ENCODE measurements around the gene ATP1A3. TPM values are rescaled to one million over a fixed set of nuclear protein-coding genes. Genes with fewer than 3 reads are reported as not detected.
"Not testable (repeated sequence)": the region's sequence is repeated elsewhere in the genome, so short reads cannot be mapped to it uniquely, and the experiment has no call there.

The ATP1A3 gene
- 1 to 10 TPM; 3.4 to 6.2 TPM for total RNA-seq
- polyA plus RNA-seq = 1 to 10 TPM; 2.8 to 4.9 (median 2.8) TPM
- 0.25 to 1.5 (median 0.62) reads per million in 6 experiments for total RNA-seq

- peak; percentile 77 to 83 for ATAC-seq
- Mint-ChIP-seq H3K4me3 (peak within 1 kb of the TSS; percentile 76 to 95 (median 88)), H3K27me3 (peaks cover 25 to 38% (median 28%) of the 10 kb centered on the region in 5 donors), H3K9me3 (peaks cover 0 to 9% (median 0%) of the 10 kb centered on the region in 9 donors), H3K4me1 (peaks cover 24 to 42% (median 37%) of the 10 kb centered on the region in 4 donors), H3K36me3 (peaks cover 0 to 2% (median 0%) of the 10 kb centered on the region in 3 donors), H3K27ac (peak within 1 kb of the TSS; percentile 17 to 94 (median 90))
- POLR2A ChIA-PET = interaction anchor here (0.6 kb wide), 2 partner anchors 462 to 864 kb away, joined by 3 to 4 read pairs; no protein-coding TSS in a partner anchor
- DNase-seq = peak; percentile 44 to 74 (median 60)
These were observed at the start of gene ATP1A3 for GRCh38 chr19:41993612-41994483. TSS of gene ATP1A3 (minus strand) at chr19:41994230. CDS start at chr19:41994076, 154 bp downstream.

GRCh38 chr19:42042455-42043170 is 48.6 kb upstream of the ATP1A3 start:
- no peaks in the 10 kb centered on the region for H3K4me1 Mint-ChIP-seq
- no peaks in the 10 kb centered on the region for H3K9me3 Mint-ChIP-seq
- POLR2A ChIA-PET = no interaction called here
- H3K4me3 Mint-ChIP-seq = no peak overlapping the region
- H3K36me3 Mint-ChIP-seq = no peaks in the 10 kb centered on the region
- peak overlapping the region in 1 of 10 donors; percentile 43 for H3K27ac Mint-ChIP-seq
- DNase-seq (no peak), ATAC-seq (no peak)
- peaks cover 0 to 5% (median 0%) of the 10 kb centered on the region in 5 donors for H3K27me3 Mint-ChIP-seq

- H3K36me3 Mint-ChIP-seq, DNase-seq, H3K4me1 Mint-ChIP-seq, ATAC-seq, H3K27ac Mint-ChIP-seq, H3K27me3 Mint-ChIP-seq, H3K9me3 Mint-ChIP-seq, POLR2A ChIA-PET, H3K4me3 Mint-ChIP-seq: not testable (repeated sequence)
These were observed 46.5 kb upstream of the ATP1A3 start for GRCh38 chr19:42040491-42040890.

- Mint-ChIP-seq H3K4me1 (no peaks in the 10 kb centered on the region), H3K4me3 (no peak overlapping the region), H3K27me3 (peaks cover 0 to 5% (median 0%) of the 10 kb centered on the region in 5 donors), H3K27ac (no peak overlapping the region), H3K9me3 (no peaks in the 10 kb centered on the region), H3K36me3 (no peaks in the 10 kb centered on the region)
- no peak for DNase-seq
- ATAC-seq = no peak
- POLR2A ChIA-PET = no interaction called here
These were observed 46.0 kb upstream of the ATP1A3 start for GRCh38 chr19:42040031-42040430.

GRCh38 chr19:42038666-42039065 is 44.6 kb upstream of the ATP1A3 start:
- Mint-ChIP-seq H3K27me3 (peaks cover 0 to 5% (median 0%) of the 10 kb centered on the region in 5 donors), H3K9me3 (no peaks in the 10 kb centered on the region), H3K36me3 (no peaks in the 10 kb centered on the region), H3K27ac (peak overlapping the region in 1 of 10 donors; percentile 46), H3K4me1 (peaks cover 5 to 7% (median 6%) of the 10 kb centered on the region in 4 donors), H3K4me3 (no peak overlapping the region)
- no peak for ATAC-seq
- DNase-seq = no peak
- POLR2A ChIA-PET = no interaction called here

- POLR2A ChIA-PET = no interaction called here
- Mint-ChIP-seq H3K27me3 (peaks cover 0 to 8% (median 2%) of the 10 kb centered on the region in 5 donors), H3K9me3 (no peaks in the 10 kb centered on the region), H3K4me3 (no peak overlapping the region), H3K36me3 (no peaks in the 10 kb centered on the region), H3K27ac (no peak overlapping the region), H3K4me1 (peaks cover 5 to 7% (median 6%) of the 10 kb centered on the region in 4 donors)
- no peak for ATAC-seq
- no peak for DNase-seq
These were observed 43.6 kb upstream of the ATP1A3 start for GRCh38 chr19:42037649-42038048.

- POLR2A ChIA-PET = interaction anchor here (0.9 kb wide), 1 partner anchor 76 kb away, joined by 3 read pairs; the partner anchor contains the start of gene RABAC1
- DNase-seq (peak; percentile 38 to 83 (median 58)), ATAC-seq (peak; percentile 82 to 83)
- not testable (repeated sequence) for H3K9me3 Mint-ChIP-seq, H3K4me1 Mint-ChIP-seq, H3K36me3 Mint-ChIP-seq, H3K4me3 Mint-ChIP-seq
- H3K27me3 Mint-ChIP-seq = peaks cover 0 to 10% (median 2%) of the 10 kb centered on the region in 5 donors
- H3K27ac Mint-ChIP-seq = peak overlapping the region in 1 of 10 donors; percentile 9
These were observed 40.8 kb upstream of the ATP1A3 start for GRCh38 chr19:42034640-42035391.

- H3K36me3 Mint-ChIP-seq = no peaks in the 10 kb centered on the region
- H3K27me3 Mint-ChIP-seq = peaks cover 2 to 6% (median 4%) of the 10 kb centered on the region in 5 donors
- ATAC-seq = no peak
- no peaks in the 10 kb centered on the region for H3K9me3 Mint-ChIP-seq
- H3K4me3 Mint-ChIP-seq = no peak overlapping the region
- POLR2A ChIA-PET = interaction anchor here (0.5 kb wide), 1 partner anchor 191 kb away, joined by 3 read pairs; no protein-coding TSS in a partner anchor
- H3K4me1 Mint-ChIP-seq = peaks cover 5 to 7% (median 6%) of the 10 kb centered on the region in 4 donors
- H3K27ac Mint-ChIP-seq = no peak overlapping the region
- no peak for DNase-seq
These were observed 39.4 kb upstream of the ATP1A3 start for GRCh38 chr19:42033413-42033812.

- DNase-seq (no peak), ATAC-seq (no peak)
- Mint-ChIP-seq H3K36me3 (no peaks in the 10 kb centered on the region), H3K4me1 (peaks cover 5 to 7% (median 6%) of the 10 kb centered on the region in 4 donors), H3K4me3 (no peak overlapping the region), H3K27me3 (peaks cover 2 to 11% (median 5%) of the 10 kb centered on the region in 5 donors), H3K9me3 (no peaks in the 10 kb centered on the region), H3K27ac (no peak overlapping the region)
- POLR2A ChIA-PET = no interaction called here
These were observed 38.4 kb upstream of the ATP1A3 start for GRCh38 chr19:42032431-42032830.

- DNase-seq = no peak
- ATAC-seq = no peak
- Mint-ChIP-seq H3K9me3 (no peaks in the 10 kb centered on the region), H3K36me3 (no peaks in the 10 kb centered on the region), H3K4me1 (peaks cover 5 to 7% (median 6%) of the 10 kb centered on the region in 4 donors), H3K4me3 (no peak overlapping the region), H3K27me3 (peaks cover 5 to 20% (median 13%) of the 10 kb centered on the region in 5 donors), H3K27ac (no peak overlapping the region)
- POLR2A ChIA-PET = interaction anchor here (0.6 kb wide), 2 partner anchors 54 to 318 kb away, joined by 4 to 5 read pairs; no protein-coding TSS in a partner anchor
These were observed 36.8 kb upstream of the ATP1A3 start for GRCh38 chr19:42030645-42031440.

GRCh38 chr19:42028304-42029216 is 34.5 kb upstream of the ATP1A3 start:
- ATAC-seq (no peak), DNase-seq (no peak)
- H3K36me3 Mint-ChIP-seq = no peaks in the 10 kb centered on the region
- H3K4me3 Mint-ChIP-seq = no peak overlapping the region
- peaks cover 0 to 2% (median under 1%) of the 10 kb centered on the region in 4 donors for H3K4me1 Mint-ChIP-seq
- no peak overlapping the region for H3K27ac Mint-ChIP-seq
- H3K9me3 Mint-ChIP-seq = no peaks in the 10 kb centered on the region
- peaks cover 5 to 34% (median 11%) of the 10 kb centered on the region in 5 donors for H3K27me3 Mint-ChIP-seq
- POLR2A ChIA-PET = no interaction called here
